Endothelial cell of umbilical vein (primary cell): Measurements from ENCODE around the gene METRNL. TPM values are rescaled to one million over a fixed set of nuclear protein-coding genes. Genes with fewer than 3 reads are reported as not detected.
A peak's percentile ranks its signal among the peaks of the same experiment; 100 is the strongest.

Experiments used
- BruUV-seq: library from RNA; stranded (reverse); fragments of 400-500 nt; replicated peaks from 2 replicates; lab custom pipeline; 2021; lab: Mats Ljungman, UMichigan
- CTCF ChIA-PET: fragments of 300-600, 350-600 bp; sonication (Branson Sonifier 250); formaldehyde crosslinking; loops from one replicate; lab custom pipeline; 2021; ENCODE audit warnings: antibody characterized with exemption, inconsistent platforms; lab: Charles Lee
- POLR2A ChIA-PET: fragments of 300-600, 350-600 bp; sonication (Branson Sonifier 250); formaldehyde crosslinking; loops from one replicate; lab custom pipeline; 2021; ENCODE audit warnings: antibody characterized with exemption, inconsistent platforms; lab: Charles Lee
- DNase-seq: peaks from one replicate; pipeline ENCODE4 v3.0.0-alpha.2; 2011; ENCODE audit warnings: low read depth, low spot score
- FAIRE-seq: peaks from 2 replicates; lab custom pipeline; 2011; peaks lifted over from hg19 to GRCh38; lab: Jason Lieb, UNC
- H2AFZ ChIP-seq: 2 replicates; pipeline ENCODE4 v1.6.0; 2012; ENCODE audit warnings: low read depth, low read length, control low read depth, inconsistent platforms
- H3K27ac ChIP-seq: 2 replicates; pipeline ENCODE4 v1.5.1; 2011; ENCODE audit warnings: low read depth, mild to moderate bottlenecking, control low read depth, low read length, moderate library complexity; ENCODE audit not compliant: insufficient read depth
- H3K27me3 ChIP-seq, 2 experiments: 2 replicates each; pipeline versions ENCODE4 v1.6.0 to v1.6.1; 2011; ENCODE audit warnings: low read length in 2 of 2, mixed read lengths in 1 of 2; ENCODE audit not compliant: control insufficient read depth in 2 of 2, insufficient read depth in 2 of 2
- H3K36me3 ChIP-seq, 2 experiments: 2 replicates in 1 of 2; 3 replicates in 1 of 2; pipeline ENCODE4 v1.5.1; 2011; ENCODE audit warnings: low read length in 2 of 2, mild to moderate bottlenecking in 1 of 2, moderate library complexity in 1 of 2; ENCODE audit not compliant: control insufficient read depth in 2 of 2, insufficient read depth in 2 of 2; ENCODE audit errors: extremely low read depth in 1 of 2
- H3K4me1 ChIP-seq: 3 replicates; pipeline ENCODE4 v1.5.1; 2011; ENCODE audit warnings: mild to moderate bottlenecking, low read length; ENCODE audit not compliant: control insufficient read depth, insufficient read depth; ENCODE audit errors: extremely low read depth
- H3K4me2 ChIP-seq: 2 replicates; pipeline ENCODE4 v1.6.1; 2011; ENCODE audit warnings: low read length, control low read depth, mixed read lengths; ENCODE audit not compliant: insufficient read depth
- H3K4me3 ChIP-seq, 3 experiments: fragments of 200-600 bp in 1 of 3; sonication (generic), shearing (Covaris generic) in 1 of 3; replicated peaks in 1 of 3; 2 replicates each; pipeline ENCODE4 v1.5.1; 2011 to 2016; ENCODE audit warnings: control low read depth in 3 of 3, low read length in 3 of 3, mild to moderate bottlenecking in 2 of 3, inconsistent platforms in 1 of 3, low read depth in 1 of 3, moderate library complexity in 1 of 3; ENCODE audit not compliant: insufficient read depth in 1 of 3
- H3K79me2 ChIP-seq: 2 replicates; pipeline ENCODE4 v1.6.0; 2012; ENCODE audit warnings: low read length, inconsistent platforms; ENCODE audit not compliant: control insufficient read depth, insufficient read depth
- H3K9ac ChIP-seq: replicated peaks from 2 replicates; pipeline ENCODE3; 2011; ENCODE audit warnings: low read length, control low read depth; ENCODE audit not compliant: insufficient read depth; ENCODE audit errors: extremely low read depth
- H3K9me1 ChIP-seq: replicated peaks from 3 replicates; pipeline ENCODE4 v1.6.0; 2011; ENCODE audit warnings: mild to moderate bottlenecking, low read length; ENCODE audit not compliant: control insufficient read depth, insufficient read depth; ENCODE audit errors: extremely low read depth
- H3K9me3 ChIP-seq: replicated peaks from 2 replicates; pipeline ENCODE4 v1.5.1; 2012; ENCODE audit warnings: low read length, inconsistent platforms; ENCODE audit not compliant: control insufficient read depth, insufficient read depth
- H4K20me1 ChIP-seq: replicated peaks from 2 replicates; pipeline ENCODE3; 2011; ENCODE audit warnings: mild to moderate bottlenecking, low read length; ENCODE audit not compliant: control insufficient read depth, insufficient read depth; ENCODE audit errors: extremely low read depth
- EZH2 ChIP-seq: IDR thresholded peaks from 2 replicates; pipeline ENCODE4 v1.6.1; 2012; ENCODE audit warnings: borderline replicate concordance, low read depth, mild to moderate bottlenecking, moderate library complexity, low read length, inconsistent platforms; ENCODE audit not compliant: severe bottlenecking
- FOS ChIP-seq: IDR thresholded peaks from 2 replicates; pipeline ENCODE4 v1.6.1; 2011; ENCODE audit warnings: mild to moderate bottlenecking, low read length, moderate library complexity, borderline replicate concordance; ENCODE audit not compliant: insufficient read depth
- GATA2 ChIP-seq: IDR thresholded peaks from 2 replicates; pipeline ENCODE4 v1.7.0; 2011; ENCODE audit warnings: low read depth, mild to moderate bottlenecking, moderate library complexity, mixed read lengths, low read length; ENCODE audit not compliant: insufficient read length, insufficient read depth
- JUN ChIP-seq: IDR thresholded peaks from 2 replicates; pipeline ENCODE4 v1.6.1; 2011; ENCODE audit warnings: borderline replicate concordance, low read depth; ENCODE audit not compliant: insufficient read length, insufficient read depth
- MYC ChIP-seq: IDR thresholded peaks from one replicate; pipeline ENCODE4 v1.6.1; 2011; ENCODE audit warnings: mild to moderate bottlenecking, low read depth, low read length
- POLR2A ChIP-seq: IDR thresholded peaks from 2 replicates; pipeline ENCODE4 v1.6.1; 2012; ENCODE audit warnings: low read depth, mild to moderate bottlenecking, control low read depth, low read length
- POLR2AphosphoS5 ChIP-seq: IDR thresholded peaks from 2 replicates; pipeline ENCODE4 v1.6.1; 2012; ENCODE audit warnings: low read depth, mild to moderate bottlenecking, control low read depth, low read length, moderate library complexity; ENCODE audit not compliant: insufficient read depth
- dilution Hi-C: fragments of 300-500 bp; cut with MboI; formaldehyde crosslinking; loops from one replicate; pipeline ENCODE4 v1.15.0; 2019; ENCODE audit warnings: low sequenced_read_pairs; ENCODE audit not compliant: extremely low pct_ligation_motif_present
- intact Hi-C: fragments of 100-400 bp; cut with micrococcal nuclease; formaldehyde crosslinking; loops from one replicate; pipeline ENCODE4 v1.10.0; 2022
- polyA plus RNA-seq, 4 experiments: library from polyadenylated mRNA; depleted of rRNA in 3 of 4; stranded (reverse) in 3 of 4; unstranded in 1 of 4; fragments of >200 nt; gene quantifications; 2 replicates each; pipeline versions ENCODE4 v1.2.1 to v1.2.3, GENCODE V29; 2011 to 2012; ENCODE audit warnings: missing spikeins in 1 of 4
- total RNA-seq: library from RNA; stranded (reverse); gene quantifications from 2 replicates; pipeline ENCODE4 v1.2.3, GENCODE V29; 2021
- TF ChIP-seq, protein P1 (sequence below), 2 donors: IDR thresholded peaks; 1 replicate in 1 of 2; 2 replicates in 1 of 2; pipeline ENCODE4 v1.5.1; 2011; ENCODE audit warnings: low read length in 2 of 2, mild to moderate bottlenecking in 2 of 2, moderate library complexity in 2 of 2, control low read depth in 1 of 2, inconsistent platforms in 1 of 2, low read depth in 1 of 2; ENCODE audit not compliant: insufficient read depth in 1 of 2; ENCODE audit errors: extremely low read depth in 1 of 2
- TF ChIP-seq, protein P2 (sequence below): IDR thresholded peaks from 2 replicates; pipeline ENCODE4 v1.6.1; 2011; ENCODE audit not compliant: insufficient read depth, insufficient read length

METRNL gene
- total and polyA plus RNA-seq, 2 donors (not counting 3 experiments of a cell fraction or from before 2014, with no cell fraction given) = 29.5 to 54.4 TPM

DNA sequence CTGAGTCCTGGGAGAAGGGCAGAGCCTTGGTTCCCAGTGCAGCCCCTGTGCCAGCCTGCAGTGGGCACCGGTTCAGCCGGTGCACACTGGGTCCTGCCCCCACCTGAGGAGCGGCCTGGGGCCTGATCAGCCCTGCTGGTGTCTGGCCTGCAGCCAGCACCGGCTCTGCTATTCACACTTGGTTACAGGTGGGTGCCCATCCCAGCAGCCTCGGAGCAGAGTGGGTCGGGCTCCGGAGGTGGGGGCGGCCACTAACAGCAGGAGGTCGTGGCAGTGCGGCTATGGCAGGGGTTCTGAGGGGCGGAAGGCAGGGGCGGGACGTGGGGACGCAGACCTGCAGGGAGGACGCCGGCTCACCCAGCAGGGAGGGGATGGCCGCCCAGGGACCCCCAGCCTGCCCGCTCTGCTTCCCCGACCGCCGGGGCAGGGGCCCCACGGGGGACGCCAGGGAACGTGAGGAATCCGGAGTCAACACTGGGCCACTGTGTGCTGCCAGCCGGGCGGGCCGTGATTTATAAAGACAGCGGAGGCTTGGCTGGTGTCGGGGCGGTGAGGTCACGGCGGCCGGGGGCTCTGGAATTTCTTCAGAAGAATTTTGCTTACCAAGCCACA is 20.3 kb downstream of the METRNL start:
- Histone ChIP-seq H3K27me3 (no peaks in the 10 kb centered on the region), H3K4me2 (no peak overlapping the region), H3K9me3 (no peaks in the 10 kb centered on the region), H3K9ac (no peak overlapping the region), H4K20me1 (no peaks in the 10 kb centered on the region), H3K27ac (no peak overlapping the region), H3K4me1 (peaks cover 14% of the 10 kb centered on the region), H3K36me3 (peaks cover 4 to 16% of the 10 kb centered on the region in 2 experiments), H3K9me1 (no peaks in the 10 kb centered on the region), H2AFZ (no peak overlapping the region), H3K4me3 (peak overlapping the region in 1 of 3 experiments; percentile 4), H3K79me2 (no peaks in the 10 kb centered on the region)
- DNase-seq (no peak), FAIRE-seq (no peak)
- intact Hi-C loops = no loop called here
- CTCF ChIA-PET = no interaction called here
- dilution Hi-C loops = no loop called here
- POLR2A ChIA-PET = no interaction called here
- peak; percentile 3 for TF ChIP-seq EZH2
- TF ChIP-seq POLR2AphosphoS5 = no peak
- no TSS peak for BruUV-seq

GRCh38 chr17:83100220-83100852 is 20.9 kb downstream of the METRNL start:
- FAIRE-seq (peak; percentile 47), DNase-seq (no peak)
- Histone ChIP-seq H2AFZ (no peak overlapping the region), H4K20me1 (no peaks in the 10 kb centered on the region), H3K79me2 (no peaks in the 10 kb centered on the region), H3K9ac (no peak overlapping the region), H3K9me1 (no peaks in the 10 kb centered on the region), H3K9me3 (no peaks in the 10 kb centered on the region), H3K27me3 (no peaks in the 10 kb centered on the region), H3K27ac (no peak overlapping the region), H3K4me2 (no peak overlapping the region), H3K4me1 (peaks cover 14% of the 10 kb centered on the region), H3K36me3 (peaks cover 0 to 12% of the 10 kb centered on the region in 2 experiments), H3K4me3 (no peak overlapping the region)
- intact Hi-C loops (no loop called here), dilution Hi-C loops (no loop called here)
- POLR2A ChIA-PET = no interaction called here
- CTCF ChIA-PET = no interaction called here
- TF ChIP-seq GATA2 (no peak), POLR2AphosphoS5 (no peak), FOS (no peak), JUN (no peak), POLR2A (no peak), MYC (no peak), EZH2 (no peak)
- TF ChIP-seq, protein P1, sequence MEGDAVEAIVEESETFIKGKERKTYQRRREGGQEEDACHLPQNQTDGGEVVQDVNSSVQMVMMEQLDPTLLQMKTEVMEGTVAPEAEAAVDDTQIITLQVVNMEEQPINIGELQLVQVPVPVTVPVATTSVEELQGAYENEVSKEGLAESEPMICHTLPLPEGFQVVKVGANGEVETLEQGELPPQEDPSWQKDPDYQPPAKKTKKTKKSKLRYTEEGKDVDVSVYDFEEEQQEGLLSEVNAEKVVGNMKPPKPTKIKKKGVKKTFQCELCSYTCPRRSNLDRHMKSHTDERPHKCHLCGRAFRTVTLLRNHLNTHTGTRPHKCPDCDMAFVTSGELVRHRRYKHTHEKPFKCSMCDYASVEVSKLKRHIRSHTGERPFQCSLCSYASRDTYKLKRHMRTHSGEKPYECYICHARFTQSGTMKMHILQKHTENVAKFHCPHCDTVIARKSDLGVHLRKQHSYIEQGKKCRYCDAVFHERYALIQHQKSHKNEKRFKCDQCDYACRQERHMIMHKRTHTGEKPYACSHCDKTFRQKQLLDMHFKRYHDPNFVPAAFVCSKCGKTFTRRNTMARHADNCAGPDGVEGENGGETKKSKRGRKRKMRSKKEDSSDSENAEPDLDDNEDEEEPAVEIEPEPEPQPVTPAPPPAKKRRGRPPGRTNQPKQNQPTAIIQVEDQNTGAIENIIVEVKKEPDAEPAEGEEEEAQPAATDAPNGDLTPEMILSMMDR (IDR thresholded peaks at IDR 0.05; ENCODE audit: extremely low read depth in 1 of 2, insufficient read depth in 1 of 2, low read depth in 1 of 2, low read length in 2 of 2) = no peak
- TF ChIP-seq, protein P2, sequence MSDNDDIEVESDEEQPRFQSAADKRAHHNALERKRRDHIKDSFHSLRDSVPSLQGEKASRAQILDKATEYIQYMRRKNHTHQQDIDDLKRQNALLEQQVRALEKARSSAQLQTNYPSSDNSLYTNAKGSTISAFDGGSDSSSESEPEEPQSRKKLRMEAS = no peak
- no TSS peak for BruUV-seq
